ENCODE data around the gene MEN1. TPM values are rescaled to one million over a fixed set of nuclear protein-coding genes. Genes with fewer than 3 reads are reported as not detected.

MEN1 gene
- total and polyA plus RNA-seq, 2 of the 13 experiments (the other 11 are each of a cell fraction or from before 2014, with no cell fraction given) = 20.5 to 27.3 TPM

DNA sequence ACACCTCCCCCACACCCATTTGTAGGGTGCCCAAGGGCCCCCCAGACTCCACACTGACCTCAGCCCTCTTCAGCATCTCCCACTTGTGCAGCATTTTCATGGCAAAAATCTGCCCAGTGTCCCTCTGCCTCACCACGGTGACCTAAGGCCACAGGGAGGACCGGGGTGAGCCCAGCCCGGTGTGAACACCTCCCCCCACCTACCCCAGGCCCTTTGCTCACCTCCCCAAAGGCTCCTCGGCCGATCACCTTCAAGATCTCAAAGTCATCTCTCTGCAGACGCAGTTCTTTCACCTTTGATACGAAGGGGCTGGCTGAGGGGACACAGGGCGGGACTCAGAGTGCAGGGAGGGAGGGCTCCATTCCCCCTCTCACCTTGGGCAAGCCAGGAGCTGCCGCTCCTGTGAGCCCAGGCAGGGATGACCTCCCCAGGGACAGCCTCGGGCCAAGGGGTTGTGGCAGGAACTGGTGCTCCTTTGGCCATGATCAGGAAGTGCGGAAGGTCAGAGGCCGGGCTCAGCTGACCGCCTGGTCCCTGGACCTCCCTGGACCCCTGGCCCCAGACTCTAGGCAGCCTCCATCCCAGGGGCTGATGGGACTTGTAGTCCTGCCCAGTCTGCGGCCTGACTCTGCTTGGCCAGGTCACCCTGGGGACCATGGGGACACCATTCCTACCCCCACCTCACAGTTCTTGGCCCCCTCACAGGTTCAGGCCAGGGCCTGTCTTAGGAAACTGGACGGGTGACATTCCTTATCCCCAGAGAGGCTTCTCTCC, 31.4 kb upstream of the MEN1 start (continued):
- TF ChIP-seq, protein P1, sequence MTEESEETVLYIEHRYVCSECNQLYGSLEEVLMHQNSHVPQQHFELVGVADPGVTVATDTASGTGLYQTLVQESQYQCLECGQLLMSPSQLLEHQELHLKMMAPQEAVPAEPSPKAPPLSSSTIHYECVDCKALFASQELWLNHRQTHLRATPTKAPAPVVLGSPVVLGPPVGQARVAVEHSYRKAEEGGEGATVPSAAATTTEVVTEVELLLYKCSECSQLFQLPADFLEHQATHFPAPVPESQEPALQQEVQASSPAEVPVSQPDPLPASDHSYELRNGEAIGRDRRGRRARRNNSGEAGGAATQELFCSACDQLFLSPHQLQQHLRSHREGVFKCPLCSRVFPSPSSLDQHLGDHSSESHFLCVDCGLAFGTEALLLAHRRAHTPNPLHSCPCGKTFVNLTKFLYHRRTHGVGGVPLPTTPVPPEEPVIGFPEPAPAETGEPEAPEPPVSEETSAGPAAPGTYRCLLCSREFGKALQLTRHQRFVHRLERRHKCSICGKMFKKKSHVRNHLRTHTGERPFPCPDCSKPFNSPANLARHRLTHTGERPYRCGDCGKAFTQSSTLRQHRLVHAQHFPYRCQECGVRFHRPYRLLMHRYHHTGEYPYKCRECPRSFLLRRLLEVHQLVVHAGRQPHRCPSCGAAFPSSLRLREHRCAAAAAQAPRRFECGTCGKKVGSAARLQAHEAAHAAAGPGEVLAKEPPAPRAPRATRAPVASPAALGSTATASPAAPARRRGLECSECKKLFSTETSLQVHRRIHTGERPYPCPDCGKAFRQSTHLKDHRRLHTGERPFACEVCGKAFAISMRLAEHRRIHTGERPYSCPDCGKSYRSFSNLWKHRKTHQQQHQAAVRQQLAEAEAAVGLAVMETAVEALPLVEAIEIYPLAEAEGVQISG (CRISPR knock-in tag; IDR thresholded peaks at IDR 0.05) = peak; percentile 40; the same call in 1 of the 2 replicates

GRCh38 chr11:64839887-64840782, 29.8 kb upstream of the MEN1 start:
- no peak for ATAC-seq
- FAIRE-seq = no peak
- Histone ChIP-seq H3K9ac (ENCODE audit: insufficient read depth, low read depth, low read length) (no peak overlapping the region), H3K27ac (ENCODE audit: extremely low read length, insufficient read depth, low read length) (no peak overlapping the region), H3K4me2 (ENCODE audit: low read depth, low read length) (no peak overlapping the region), H3K4me1 (ENCODE audit: insufficient read depth, low read length) (peaks cover 29% of the 10 kb centered on the region), H3K36me3 (replicated peaks in 1 of 2; ENCODE audit: control insufficient read depth in 1 of 2, insufficient read depth in 2 of 2, low read length in 2 of 2) (no peaks in the 10 kb centered on the region), H2AFZ (ENCODE audit: low read length) (no peak overlapping the region), H3K9me3 (ENCODE audit: low read length) (no peaks in the 10 kb centered on the region), H4K20me1 (ENCODE audit: insufficient read depth, low read length) (no peaks in the 10 kb centered on the region), H3K79me2 (ENCODE audit: insufficient read depth, low read length) (no peaks in the 10 kb centered on the region), H3K4me3 (replicated peaks in 1 of 3; ENCODE audit: insufficient read depth in 1 of 3, low read depth in 2 of 3, low read length in 3 of 3) (no peak overlapping the region), H3K27me3 (ENCODE audit: control insufficient read depth in 1 of 2, insufficient read depth in 2 of 2, low read length in 2 of 2) (no peaks in the 10 kb centered on the region; a peak in 2 of 5 replicates)
- BruUV-seq (replicated peaks) = no TSS peak
- WGBS (ENCODE audit: low lambda C conversion rate) = 94% methylated on average over 15 of the region's 24 CpGs
- no peak for DNase-seq (ENCODE audit: low spot score)
- POLR2A ChIA-PET = no interaction called here
- CTCF ChIA-PET (ENCODE audit: low intra/inter-chr PET ratio, low total read pairs) = no interaction called here
- intact Hi-C loops (cut with micrococcal nuclease; ENCODE audit: unreplicated experiment) = loop anchor here (10.0 kb wide), 1 partner anchor 55 kb away; no protein-coding TSS in a partner anchor
- in situ Hi-C loops (cut with HindIII; ENCODE audit: extremely low pct_ligation_motif_present, low pct_unique_long_range_greater_than_20kb) = loop anchor here (5.0 kb wide), 1 partner anchor 38 kb away; the partner anchor contains the start of gene MAP4K2
- TF ChIP-seq ZNF30 (CRISPR knock-in tag; IDR thresholded peaks at IDR 0.05) = no peak
- TF ChIP-seq NR2F1 (CRISPR knock-in tag; IDR thresholded peaks at IDR 0.05) = no peak
- no peak for TF ChIP-seq HCFC1 (IDR thresholded peaks at IDR 0.05; ENCODE audit: low read depth, low read length)
- no peak for TF ChIP-seq ZFP36 (IDR thresholded peaks at IDR 0.05; ENCODE audit: borderline replicate concordance, low read depth, low read length, partially characterized antibody)
- no peak for TF ChIP-seq ZNF142 (CRISPR knock-in tag; IDR thresholded peaks at IDR 0.05)
- no peak for TF ChIP-seq ZNF441 (CRISPR knock-in tag; IDR thresholded peaks at IDR 0.05; ENCODE audit: borderline replicate concordance)
- TF ChIP-seq ZNF652 (CRISPR knock-in tag; IDR thresholded peaks at IDR 0.05; ENCODE audit: borderline replicate concordance, low read depth) = no peak
- TF ChIP-seq THAP8 (CRISPR knock-in tag; IDR thresholded peaks at IDR 0.05; ENCODE audit: borderline replicate concordance) = no peak
- TF ChIP-seq ZNF510 (CRISPR knock-in tag; IDR thresholded peaks at IDR 0.05; ENCODE audit: low read depth) = no peak

All from HepG2 (cell line).